ENCODE results near the gene C1QB.

GRCh38 chr1:22618056-22618455 is 35.0 kb upstream of the C1QB start:
- TF ChIP-seq, protein P1, sequence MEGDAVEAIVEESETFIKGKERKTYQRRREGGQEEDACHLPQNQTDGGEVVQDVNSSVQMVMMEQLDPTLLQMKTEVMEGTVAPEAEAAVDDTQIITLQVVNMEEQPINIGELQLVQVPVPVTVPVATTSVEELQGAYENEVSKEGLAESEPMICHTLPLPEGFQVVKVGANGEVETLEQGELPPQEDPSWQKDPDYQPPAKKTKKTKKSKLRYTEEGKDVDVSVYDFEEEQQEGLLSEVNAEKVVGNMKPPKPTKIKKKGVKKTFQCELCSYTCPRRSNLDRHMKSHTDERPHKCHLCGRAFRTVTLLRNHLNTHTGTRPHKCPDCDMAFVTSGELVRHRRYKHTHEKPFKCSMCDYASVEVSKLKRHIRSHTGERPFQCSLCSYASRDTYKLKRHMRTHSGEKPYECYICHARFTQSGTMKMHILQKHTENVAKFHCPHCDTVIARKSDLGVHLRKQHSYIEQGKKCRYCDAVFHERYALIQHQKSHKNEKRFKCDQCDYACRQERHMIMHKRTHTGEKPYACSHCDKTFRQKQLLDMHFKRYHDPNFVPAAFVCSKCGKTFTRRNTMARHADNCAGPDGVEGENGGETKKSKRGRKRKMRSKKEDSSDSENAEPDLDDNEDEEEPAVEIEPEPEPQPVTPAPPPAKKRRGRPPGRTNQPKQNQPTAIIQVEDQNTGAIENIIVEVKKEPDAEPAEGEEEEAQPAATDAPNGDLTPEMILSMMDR (IDR thresholded peaks at IDR 0.05): no peak
- no peak for TF ChIP-seq POLR2A (IDR thresholded peaks at IDR 0.05)

Data from sigmoid colon (tissue), 3 donors.